LNCAP (cell line): ENCODE results near the gene PMS2.

Source experiments
- TF ChIP-seq, protein P1 (sequence below): fragments of 450-650 bp; IDR thresholded peaks from 2 replicates; pipeline ENCODE4 v1.5.1; 2017; ENCODE audit warnings: mild to moderate bottlenecking

The PMS2 gene

DNA sequence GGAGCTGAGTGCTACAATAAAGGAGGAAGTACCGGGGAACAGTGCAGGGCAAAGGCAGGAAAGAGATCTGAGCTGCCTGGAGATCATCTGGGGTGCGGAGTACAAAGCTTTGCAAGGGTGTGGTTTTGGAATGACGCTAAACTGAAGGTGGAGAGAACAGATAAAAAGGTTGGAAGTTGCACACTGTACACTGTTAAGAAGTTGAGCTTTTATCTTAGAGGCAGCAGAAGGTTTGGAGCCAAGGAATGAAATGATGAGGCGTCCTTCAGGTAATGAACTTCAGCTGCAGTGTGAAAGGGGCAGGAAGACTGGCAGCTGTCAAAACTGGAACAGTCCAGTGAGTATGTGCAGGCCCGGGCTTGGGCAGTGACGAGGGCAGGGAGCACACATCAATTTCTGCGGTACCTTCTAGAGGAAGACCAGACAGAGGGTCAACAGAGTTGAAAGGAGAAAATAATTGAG lies 15.2 kb upstream of the PMS2 start:
- TF ChIP-seq, protein P1, sequence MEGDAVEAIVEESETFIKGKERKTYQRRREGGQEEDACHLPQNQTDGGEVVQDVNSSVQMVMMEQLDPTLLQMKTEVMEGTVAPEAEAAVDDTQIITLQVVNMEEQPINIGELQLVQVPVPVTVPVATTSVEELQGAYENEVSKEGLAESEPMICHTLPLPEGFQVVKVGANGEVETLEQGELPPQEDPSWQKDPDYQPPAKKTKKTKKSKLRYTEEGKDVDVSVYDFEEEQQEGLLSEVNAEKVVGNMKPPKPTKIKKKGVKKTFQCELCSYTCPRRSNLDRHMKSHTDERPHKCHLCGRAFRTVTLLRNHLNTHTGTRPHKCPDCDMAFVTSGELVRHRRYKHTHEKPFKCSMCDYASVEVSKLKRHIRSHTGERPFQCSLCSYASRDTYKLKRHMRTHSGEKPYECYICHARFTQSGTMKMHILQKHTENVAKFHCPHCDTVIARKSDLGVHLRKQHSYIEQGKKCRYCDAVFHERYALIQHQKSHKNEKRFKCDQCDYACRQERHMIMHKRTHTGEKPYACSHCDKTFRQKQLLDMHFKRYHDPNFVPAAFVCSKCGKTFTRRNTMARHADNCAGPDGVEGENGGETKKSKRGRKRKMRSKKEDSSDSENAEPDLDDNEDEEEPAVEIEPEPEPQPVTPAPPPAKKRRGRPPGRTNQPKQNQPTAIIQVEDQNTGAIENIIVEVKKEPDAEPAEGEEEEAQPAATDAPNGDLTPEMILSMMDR = no peak

DNA sequence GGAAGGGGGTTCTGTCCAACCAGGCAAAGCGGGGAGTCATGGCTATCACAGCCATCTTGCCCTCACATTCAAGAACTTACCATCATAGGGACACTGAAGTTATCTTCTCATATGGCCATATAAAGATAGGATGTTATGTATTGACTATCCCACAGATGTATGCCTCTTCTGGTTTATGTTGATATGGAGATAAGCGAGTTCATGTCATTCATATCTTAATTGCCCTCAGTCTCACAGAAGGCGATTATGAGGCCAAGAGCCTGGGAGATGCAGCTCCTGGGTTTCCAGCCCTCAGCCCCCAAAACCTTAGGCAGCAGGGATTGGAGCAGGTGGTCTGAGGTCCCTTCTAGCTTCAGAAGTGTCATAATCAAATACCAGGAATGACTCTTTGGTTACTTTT lies 13.9 kb upstream of the PMS2 start:
- TF ChIP-seq, protein P1 = no peak

DNA sequence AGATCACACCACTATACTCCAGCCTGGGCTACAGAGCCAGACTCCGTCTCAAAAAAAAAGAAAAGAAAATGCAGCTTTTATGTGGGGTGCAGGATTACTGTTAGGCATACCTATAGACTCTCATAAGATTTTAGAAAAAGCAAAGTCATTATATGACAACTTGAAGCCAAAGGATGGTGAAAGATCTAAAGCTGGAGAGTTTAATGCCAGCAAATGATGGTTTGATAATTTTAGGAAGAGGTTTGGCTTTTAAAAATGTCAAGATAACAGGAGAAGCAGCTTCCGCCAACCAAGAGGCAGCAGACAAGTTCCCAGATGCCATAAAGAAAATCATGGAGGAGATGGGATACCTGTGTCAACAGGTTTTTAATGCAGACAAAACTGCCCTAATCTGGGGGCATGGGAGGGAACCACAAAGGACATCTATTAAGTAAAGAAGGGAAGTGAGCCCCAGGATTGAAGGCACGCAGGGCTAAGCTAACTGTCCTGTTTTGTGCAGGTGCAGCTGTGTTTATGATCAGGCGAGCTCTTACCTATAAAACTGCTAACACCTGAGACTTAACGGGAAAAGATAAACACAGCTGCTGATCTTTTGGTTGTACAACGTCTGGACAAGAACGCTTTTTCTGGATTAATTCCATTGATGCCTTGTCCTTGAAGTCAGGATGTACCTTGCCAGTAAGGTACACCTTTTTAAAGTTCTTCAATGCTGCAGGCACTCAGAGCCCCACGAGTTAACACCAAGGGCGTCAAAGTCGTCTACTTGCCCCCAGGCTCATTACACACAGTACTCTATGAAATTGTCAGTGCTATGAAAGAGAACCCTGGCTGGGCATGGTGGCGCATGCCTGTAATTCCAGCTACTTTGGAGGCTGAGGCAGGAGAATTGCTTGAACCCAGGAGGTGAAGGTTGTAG lies 11.8 kb upstream of the PMS2 start:
- TF ChIP-seq, protein P1 = no peak

DNA sequence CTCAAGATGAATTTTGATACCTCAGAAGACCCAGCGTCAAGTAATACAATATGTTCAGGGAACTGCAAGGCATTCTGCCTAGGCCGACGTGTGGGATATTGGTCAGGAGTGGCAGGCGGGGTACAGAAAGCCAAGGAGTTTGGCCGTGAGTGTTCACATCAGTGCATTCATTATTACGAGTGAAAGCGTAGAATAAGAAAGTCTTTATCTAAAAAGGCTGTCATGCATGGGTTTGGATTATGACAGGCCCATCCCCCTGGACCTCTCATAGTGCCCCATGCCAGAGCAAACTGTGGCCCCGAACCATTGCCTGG lies 7.8 kb upstream of the PMS2 start:
- TF ChIP-seq, protein P1 = no peak

DNA sequence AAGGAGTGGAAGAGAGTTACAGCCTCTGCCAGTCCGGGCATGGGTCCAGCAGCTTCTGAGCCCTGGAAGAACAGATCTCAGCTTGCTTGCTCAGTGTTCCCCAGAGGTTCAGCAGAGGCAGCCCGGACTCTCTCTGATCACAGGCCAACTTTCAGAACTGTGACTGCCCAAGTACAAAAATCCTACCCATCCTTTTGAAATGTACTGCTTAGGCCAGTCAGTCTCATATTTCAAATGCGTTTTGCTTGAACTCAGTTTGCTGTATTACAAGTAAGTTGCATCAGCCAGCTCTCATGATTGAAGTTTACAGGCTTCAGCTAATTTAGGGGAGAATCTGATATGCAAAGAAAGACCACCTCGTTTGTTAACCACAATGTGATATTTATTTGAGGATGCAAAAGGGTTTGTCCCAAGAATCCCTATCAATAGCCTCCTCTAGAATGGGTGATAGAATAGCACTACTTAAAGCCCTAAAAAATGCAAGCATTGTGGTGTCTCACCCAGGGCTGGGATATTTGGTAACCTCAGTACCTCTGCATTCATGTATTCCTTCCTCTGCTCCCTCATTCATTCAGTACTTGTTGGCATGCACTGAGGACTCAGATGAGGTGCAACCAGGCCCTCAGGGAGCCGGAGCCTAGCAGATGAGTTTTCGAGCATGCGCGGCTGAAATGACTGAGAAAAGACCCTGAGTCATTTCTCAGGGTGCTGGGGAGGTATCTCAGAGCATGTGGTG lies 7.2 kb upstream of the PMS2 start:
- TF ChIP-seq, protein P1 = no peak

DNA sequence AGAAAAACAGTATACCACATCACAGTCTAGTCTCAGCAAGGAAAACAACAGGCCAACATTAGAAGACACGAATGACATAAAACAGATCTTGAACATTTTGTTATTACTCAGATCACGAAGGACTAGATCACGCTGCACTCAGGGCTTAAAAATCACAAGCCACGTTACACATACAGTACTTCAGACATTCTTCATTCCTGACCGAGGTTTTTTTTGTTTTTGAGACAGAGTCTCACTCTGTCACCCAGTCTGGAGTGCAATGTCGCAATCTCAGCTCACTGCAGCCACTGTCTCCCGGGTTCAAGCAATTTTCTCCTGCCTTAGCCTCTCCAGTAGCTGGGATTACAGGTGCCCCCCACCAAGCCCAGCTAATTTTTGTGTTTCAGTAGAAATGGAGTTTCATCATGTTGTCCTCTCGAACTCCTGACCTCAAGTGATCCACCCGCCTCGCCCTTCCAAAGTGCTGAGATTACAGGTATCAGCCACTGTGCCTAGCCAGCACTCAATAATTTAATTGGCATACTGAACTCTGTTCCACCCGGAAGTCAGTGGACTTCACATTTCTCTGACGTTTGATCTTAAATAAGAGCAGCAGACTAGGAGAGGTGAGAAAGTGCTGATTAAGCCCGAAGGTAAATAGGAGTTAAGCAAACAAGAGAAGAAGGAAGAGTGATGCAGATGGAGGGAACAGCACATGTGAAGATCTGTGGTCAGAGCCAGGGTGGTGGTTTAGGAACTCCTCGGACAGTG lies 3.7 kb upstream of the PMS2 start:
- TF ChIP-seq, protein P1 = no peak

DNA sequence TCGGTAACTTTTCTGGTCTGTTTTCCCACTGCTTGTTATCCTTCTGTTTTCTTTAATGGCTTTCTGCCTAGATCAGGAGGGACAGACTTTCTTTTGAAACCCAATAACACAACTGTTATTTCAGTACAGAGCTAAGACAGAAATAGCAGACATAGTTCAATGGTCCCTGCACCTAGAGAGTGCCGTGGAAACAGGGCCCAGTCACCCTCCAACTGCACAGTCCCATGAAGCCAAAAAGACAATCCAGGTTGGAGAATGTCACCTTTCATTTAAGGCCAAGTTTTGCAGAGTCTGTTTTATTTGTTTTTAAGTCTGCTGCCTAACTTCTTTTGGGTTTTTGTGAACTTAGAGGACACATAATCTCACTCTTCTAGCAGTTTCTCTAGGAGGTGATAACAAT lies 2.7 kb upstream of the PMS2 start:
- TF ChIP-seq, protein P1 = no peak
